CD8-positive, alpha-beta memory T cell (primary cell): ENCODE data around the gene KNDC1. TPM values are rescaled to one million over a fixed set of nuclear protein-coding genes. Genes with fewer than 3 reads are reported as not detected.
A peak's percentile ranks its signal among the peaks of the same experiment; 100 is the strongest.

Experiments used
- CTCF ChIA-PET: fragments of 350-600 bp; sonication (Branson Sonifier 250); formaldehyde crosslinking; loops from one replicate; lab custom pipeline; 2021; ENCODE audit warnings: antibody characterized with exemption; lab: Charles Lee
- POLR2A ChIA-PET: fragments of 350-600 bp; sonication (Branson Sonifier 250); formaldehyde crosslinking; loops from one replicate; lab custom pipeline; 2021; ENCODE audit warnings: antibody characterized with exemption; lab: Charles Lee
- DNase-seq, 5 donors: peaks; one replicate each; pipeline versions ENCODE4 v3.0.0 to v3.0.0-alpha.2; 2020 to 2022; ENCODE audit warnings: mixed read lengths in 1 of 5
- H3K27ac ChIP-seq: one replicate; pipeline ENCODE4 v1.7.0; 2013; ENCODE audit warnings: low read depth, mild to moderate bottlenecking, low read length, moderate library complexity
- H3K27me3 ChIP-seq: 2 replicates; pipeline ENCODE4 v1.7.0; 2013; ENCODE audit warnings: low read length, mild to moderate bottlenecking; ENCODE audit not compliant: insufficient read depth, poor library complexity, severe bottlenecking
- H3K36me3 ChIP-seq: 2 replicates; pipeline ENCODE4 v1.7.0; 2013; ENCODE audit warnings: mild to moderate bottlenecking, low read length, moderate library complexity; ENCODE audit not compliant: insufficient read depth
- H3K4me1 ChIP-seq: 2 replicates; pipeline ENCODE4 v1.7.0; 2013; ENCODE audit warnings: mild to moderate bottlenecking, low read length, moderate library complexity; ENCODE audit not compliant: insufficient read depth
- H3K4me3 ChIP-seq: 2 replicates; pipeline ENCODE4 v1.7.0; 2013; ENCODE audit warnings: mild to moderate bottlenecking, low read length
- H3K9me3 ChIP-seq: 2 replicates; pipeline ENCODE4 v1.7.0; 2013; ENCODE audit warnings: mild to moderate bottlenecking, low read length
- H3K27ac Mint-ChIP-seq, 8 donors: one replicate each; pipeline ENCODE4 v1.8.0; 2020 to 2021; ENCODE audit warnings: mixed read lengths in 8 of 8, mild to moderate bottlenecking in 6 of 8, inconsistent platforms in 3 of 8, moderate library complexity in 3 of 8
- H3K27me3 Mint-ChIP-seq, 2 donors: one replicate each; pipeline ENCODE4 v1.8.0; 2020 to 2021; ENCODE audit warnings: mixed read lengths in 2 of 2, mild to moderate bottlenecking in 1 of 2, moderate library complexity in 1 of 2
- H3K36me3 Mint-ChIP-seq, 3 donors: one replicate each; pipeline ENCODE4 v1.8.0; 2020 to 2021; ENCODE audit warnings: mixed read lengths in 3 of 3, inconsistent platforms in 1 of 3, mild to moderate bottlenecking in 1 of 3
- H3K4me1 Mint-ChIP-seq, 3 donors: one replicate each; pipeline ENCODE4 v1.8.0; 2020 to 2021; ENCODE audit warnings: mixed read lengths in 3 of 3, inconsistent platforms in 1 of 3, mild to moderate bottlenecking in 1 of 3
- H3K4me3 Mint-ChIP-seq, 7 donors: one replicate each; pipeline ENCODE4 v1.8.0; 2020 to 2021; ENCODE audit warnings: mixed read lengths in 7 of 7, mild to moderate bottlenecking in 6 of 7, moderate library complexity in 4 of 7, inconsistent platforms in 2 of 7
- H3K9me3 Mint-ChIP-seq, 5 donors: one replicate each; pipeline ENCODE4 v1.8.0; 2020 to 2022; ENCODE audit warnings: mixed read lengths in 5 of 5, mild to moderate bottlenecking in 3 of 5, moderate library complexity in 2 of 5, inconsistent platforms in 1 of 5
- polyA plus RNA-seq: library from polyadenylated mRNA; unstranded; fragments of 300-500 nt; fragmentation: Illumina TruSeq; gene quantifications from one replicate; pipeline ENCODE4 v1.2.3, GENCODE V29; 2021
- total RNA-seq, 2 experiments: library from RNA; stranded (reverse); gene quantifications; one replicate each; pipeline ENCODE4 v1.2.3, GENCODE V29; 2021

Gene KNDC1
- total and polyA plus RNA-seq, 3 experiments from 2014 or later = 0.05 TPM; not detected in 2

DNA sequence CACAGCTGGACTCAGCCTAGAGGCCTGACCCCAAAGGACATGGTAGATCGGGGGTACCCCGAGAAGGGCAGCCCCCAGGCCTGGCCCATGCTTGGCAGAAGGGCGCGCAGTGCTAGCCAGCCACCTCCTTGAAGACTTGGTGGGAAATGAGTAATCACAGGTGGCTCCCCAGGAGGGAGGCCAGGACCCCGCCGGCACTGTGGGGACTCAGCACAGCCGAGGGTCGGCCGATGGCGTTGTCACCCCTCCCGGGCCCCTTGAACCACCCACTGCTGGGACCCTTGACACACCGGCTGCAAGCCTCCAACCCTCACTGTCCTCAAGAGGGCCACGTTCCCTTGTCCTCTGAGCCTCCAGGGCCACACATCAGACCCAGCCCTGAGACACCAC, 44.6 kb upstream of the KNDC1 start:
- Histone ChIP-seq H3K27me3 (no peaks in the 10 kb centered on the region), H3K4me3 (no peak overlapping the region), H3K27ac (no peak overlapping the region), H3K4me1 (no peaks in the 10 kb centered on the region), H3K9me3 (no peaks in the 10 kb centered on the region), H3K36me3 (no peaks in the 10 kb centered on the region)
- ChIA-PET POLR2A (no interaction called here), CTCF (no interaction called here)
- H3K4me3 Mint-ChIP-seq = no peak overlapping the region
- no peaks in the 10 kb centered on the region for H3K4me1 Mint-ChIP-seq
- H3K36me3 Mint-ChIP-seq = no peaks in the 10 kb centered on the region
- peak in 1 of 5 donors; percentile 25 for DNase-seq
- peaks cover 0 to 8% of the 10 kb centered on the region in 2 donors for H3K27me3 Mint-ChIP-seq
- no peak overlapping the region for H3K27ac Mint-ChIP-seq
- H3K9me3 Mint-ChIP-seq = peaks cover 0 to 4% (median 0%) of the 10 kb centered on the region in 5 donors

DNA sequence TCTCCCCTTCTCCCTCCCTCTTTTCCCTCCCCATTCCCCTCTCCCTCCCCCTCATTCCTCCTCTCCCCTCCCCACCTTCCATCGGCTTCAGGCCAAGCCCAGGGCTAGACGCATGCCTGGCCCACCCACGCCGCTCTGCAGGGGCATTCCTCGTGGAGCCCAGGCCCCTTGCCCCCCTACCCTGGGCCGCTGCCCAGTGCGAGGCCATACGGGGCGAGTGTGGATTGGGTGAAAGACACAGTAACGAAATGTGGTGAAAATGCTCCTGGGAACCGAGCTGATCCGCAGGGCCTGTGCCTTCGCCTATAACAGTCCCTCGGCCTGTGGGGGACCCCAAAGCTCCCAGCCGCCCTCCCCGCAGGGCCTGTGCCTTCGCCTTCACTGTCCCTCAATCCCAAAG, 44.0 kb upstream of the KNDC1 start:
- H3K9me3 ChIP-seq = no peaks in the 10 kb centered on the region

DNA sequence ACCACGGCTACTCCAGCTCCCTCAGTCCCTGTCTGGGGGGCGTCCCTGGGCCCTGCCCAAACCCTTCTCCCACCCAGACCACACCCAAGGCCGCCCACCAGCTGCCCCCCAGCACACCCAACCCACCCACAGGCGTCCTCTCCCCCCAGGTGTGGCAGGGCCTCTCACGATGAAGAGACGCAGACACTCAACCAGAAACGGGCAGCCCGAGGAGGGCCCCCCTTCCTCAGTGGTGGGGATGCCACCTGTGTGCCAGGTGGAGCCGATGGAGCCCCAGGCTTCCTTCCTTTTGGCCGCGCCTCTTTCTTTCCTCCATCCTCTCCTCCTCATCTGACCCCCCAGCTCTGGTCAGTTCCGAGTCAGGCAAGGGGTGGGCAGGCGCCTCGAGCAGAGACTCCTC, 43.6 kb upstream of the KNDC1 start:
- peak in 1 of 5 donors; percentile 34 for DNase-seq
- H3K4me1 ChIP-seq = no peaks in the 10 kb centered on the region
- H3K4me3 ChIP-seq = no peak overlapping the region
- H3K27me3 ChIP-seq = no peaks in the 10 kb centered on the region
- H3K27ac Mint-ChIP-seq = no peak overlapping the region
- H3K36me3 ChIP-seq = no peaks in the 10 kb centered on the region
- no peaks in the 10 kb centered on the region for H3K4me1 Mint-ChIP-seq
- no peak overlapping the region for H3K4me3 Mint-ChIP-seq
- POLR2A ChIA-PET = no interaction called here
- no peaks in the 10 kb centered on the region for H3K36me3 Mint-ChIP-seq
- H3K27ac ChIP-seq = no peak overlapping the region
- CTCF ChIA-PET = no interaction called here
- peaks cover 0 to 4% (median 0%) of the 10 kb centered on the region in 5 donors for H3K9me3 Mint-ChIP-seq
- no peaks in the 10 kb centered on the region for H3K9me3 ChIP-seq
- peaks cover 0 to 4% of the 10 kb centered on the region in 2 donors for H3K27me3 Mint-ChIP-seq

More for the DNA sequence above, 44.0 kb upstream of the KNDC1 start:
- ChIA-PET CTCF (no interaction called here), POLR2A (no interaction called here)
- H3K27me3 Mint-ChIP-seq = peaks cover 0 to 4% of the 10 kb centered on the region in 2 donors
- H3K4me3 Mint-ChIP-seq = no peak overlapping the region
- Histone ChIP-seq H3K27me3 (no peaks in the 10 kb centered on the region), H3K27ac (no peak overlapping the region), H3K4me1 (no peaks in the 10 kb centered on the region), H3K36me3 (no peaks in the 10 kb centered on the region), H3K4me3 (no peak overlapping the region)
- no peaks in the 10 kb centered on the region for H3K4me1 Mint-ChIP-seq
- peaks cover 0 to 4% (median 0%) of the 10 kb centered on the region in 5 donors for H3K9me3 Mint-ChIP-seq
- H3K27ac Mint-ChIP-seq = no peak overlapping the region
- no peaks in the 10 kb centered on the region for H3K36me3 Mint-ChIP-seq
- DNase-seq = peak in 1 of 5 donors; percentile 33

DNA sequence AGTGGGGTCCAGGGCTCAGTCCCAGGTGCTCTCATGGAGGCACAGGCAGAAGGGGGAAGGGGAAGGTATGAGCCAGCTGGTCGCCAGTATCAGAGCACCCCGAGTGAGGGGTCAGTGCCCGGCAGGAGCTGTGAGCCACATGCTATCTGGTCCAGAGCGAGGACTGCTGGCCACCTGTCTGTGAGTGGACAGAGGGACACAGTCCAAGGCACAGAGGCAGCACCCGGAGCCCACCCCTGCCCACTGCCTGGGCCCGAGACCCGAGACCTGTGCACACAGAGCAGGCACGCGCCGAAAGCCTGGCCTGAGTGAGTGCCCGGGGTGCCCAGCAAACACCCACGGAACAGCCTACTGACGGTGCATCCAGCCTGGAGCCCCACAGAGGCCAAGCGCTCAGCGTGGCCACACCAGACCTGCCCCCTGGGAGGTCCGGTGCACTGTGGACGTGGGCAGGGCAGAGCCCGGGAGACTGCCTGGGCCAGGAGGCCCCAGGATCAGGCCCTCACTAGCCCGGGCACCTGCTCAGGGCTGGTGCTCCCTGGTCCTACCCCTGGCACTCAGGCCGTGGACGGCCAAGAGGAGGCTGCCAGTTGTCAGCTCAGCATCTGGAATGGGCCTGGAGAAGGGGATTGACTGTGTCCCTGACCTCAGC, 42.9 kb upstream of the KNDC1 start:
- no peak overlapping the region for H3K4me3 ChIP-seq
- H3K27ac ChIP-seq = no peak overlapping the region
- no peaks in the 10 kb centered on the region for H3K9me3 ChIP-seq
- Mint-ChIP-seq H3K27ac (no peak overlapping the region), H3K9me3 (peaks cover 0 to 4% (median 0%) of the 10 kb centered on the region in 5 donors), H3K36me3 (no peaks in the 10 kb centered on the region), H3K4me1 (no peaks in the 10 kb centered on the region), H3K27me3 (peaks cover 0 to under 1% of the 10 kb centered on the region in 2 donors), H3K4me3 (no peak overlapping the region)
- ChIA-PET POLR2A (no interaction called here), CTCF (no interaction called here)
- peak in 1 of 5 donors; percentile 37 for DNase-seq
- H3K27me3 ChIP-seq = no peaks in the 10 kb centered on the region
- H3K36me3 ChIP-seq = no peaks in the 10 kb centered on the region
- no peaks in the 10 kb centered on the region for H3K4me1 ChIP-seq

DNA sequence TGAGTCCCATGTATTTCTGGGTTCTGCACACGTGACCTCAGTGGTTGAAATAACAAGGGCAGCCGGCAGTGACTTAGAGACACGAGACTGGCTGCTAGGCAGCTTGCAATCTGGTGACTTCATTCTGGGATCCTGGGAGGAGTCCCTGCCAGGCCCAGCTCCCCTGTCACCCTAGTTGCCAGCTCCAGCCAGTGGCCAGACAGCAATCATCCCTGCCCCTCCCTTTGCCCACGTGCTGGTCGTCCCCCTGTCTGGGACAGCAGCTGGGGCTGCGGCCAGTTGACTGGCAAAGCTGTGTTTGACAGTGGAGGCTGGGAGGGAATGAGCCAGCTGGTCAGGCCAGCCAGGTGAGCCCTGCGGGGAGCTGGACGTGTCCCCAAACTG, 42.3 kb upstream of the KNDC1 start:
- H3K4me3 ChIP-seq = no peak overlapping the region
- Mint-ChIP-seq H3K4me3 (no peak overlapping the region), H3K27ac (no peak overlapping the region), H3K4me1 (no peaks in the 10 kb centered on the region), H3K27me3 (no peaks in the 10 kb centered on the region), H3K36me3 (no peaks in the 10 kb centered on the region), H3K9me3 (peaks cover 0 to 4% (median 0%) of the 10 kb centered on the region in 5 donors)
- H3K4me1 ChIP-seq = no peaks in the 10 kb centered on the region
- DNase-seq = no peak
- no peaks in the 10 kb centered on the region for H3K9me3 ChIP-seq
- H3K27ac ChIP-seq = no peak overlapping the region
- ChIA-PET CTCF (no interaction called here), POLR2A (no interaction called here)
- H3K36me3 ChIP-seq = no peaks in the 10 kb centered on the region
- H3K27me3 ChIP-seq = no peaks in the 10 kb centered on the region

DNA sequence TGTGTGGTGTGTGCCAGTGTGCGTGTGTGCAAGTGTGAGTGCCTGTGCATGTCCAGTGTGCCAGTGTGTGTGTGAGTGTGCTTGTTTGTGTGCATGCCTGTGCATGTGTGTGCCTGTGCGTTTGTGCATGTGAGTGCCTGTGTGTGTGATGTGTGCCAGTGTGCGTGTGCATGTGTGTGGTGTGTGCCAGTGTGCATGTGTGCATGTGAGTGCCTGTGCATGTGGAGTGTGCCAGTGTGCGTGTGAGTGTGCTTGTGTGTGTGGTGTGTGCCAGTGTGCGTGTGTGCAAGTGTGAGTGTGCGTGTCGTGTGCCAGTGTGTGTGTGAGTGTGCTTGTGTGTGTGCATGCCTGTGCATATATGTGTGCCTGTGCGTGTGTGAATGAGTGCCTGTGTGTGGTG, 38.5 kb upstream of the KNDC1 start:
- CTCF ChIA-PET = no interaction called here
- peak in 1 of 5 donors; percentile 15 for DNase-seq
- H3K4me3 ChIP-seq = no peak overlapping the region
- no peaks in the 10 kb centered on the region for H3K36me3 ChIP-seq
- POLR2A ChIA-PET = no interaction called here
- H3K27me3 ChIP-seq = no peaks in the 10 kb centered on the region
- H3K36me3 Mint-ChIP-seq = no peaks in the 10 kb centered on the region
- H3K4me1 ChIP-seq = no peaks in the 10 kb centered on the region
- H3K27me3 Mint-ChIP-seq = peaks cover 5 to 7% of the 10 kb centered on the region in 2 donors
- peaks cover 0 to 4% (median 0%) of the 10 kb centered on the region in 5 donors for H3K9me3 Mint-ChIP-seq
- peaks cover 2 to 11% (median 5%) of the 10 kb centered on the region in 3 donors for H3K4me1 Mint-ChIP-seq
- no peak overlapping the region for H3K27ac Mint-ChIP-seq
- no peak overlapping the region for H3K27ac ChIP-seq
- no peak overlapping the region for H3K4me3 Mint-ChIP-seq
- H3K9me3 ChIP-seq = no peaks in the 10 kb centered on the region

DNA sequence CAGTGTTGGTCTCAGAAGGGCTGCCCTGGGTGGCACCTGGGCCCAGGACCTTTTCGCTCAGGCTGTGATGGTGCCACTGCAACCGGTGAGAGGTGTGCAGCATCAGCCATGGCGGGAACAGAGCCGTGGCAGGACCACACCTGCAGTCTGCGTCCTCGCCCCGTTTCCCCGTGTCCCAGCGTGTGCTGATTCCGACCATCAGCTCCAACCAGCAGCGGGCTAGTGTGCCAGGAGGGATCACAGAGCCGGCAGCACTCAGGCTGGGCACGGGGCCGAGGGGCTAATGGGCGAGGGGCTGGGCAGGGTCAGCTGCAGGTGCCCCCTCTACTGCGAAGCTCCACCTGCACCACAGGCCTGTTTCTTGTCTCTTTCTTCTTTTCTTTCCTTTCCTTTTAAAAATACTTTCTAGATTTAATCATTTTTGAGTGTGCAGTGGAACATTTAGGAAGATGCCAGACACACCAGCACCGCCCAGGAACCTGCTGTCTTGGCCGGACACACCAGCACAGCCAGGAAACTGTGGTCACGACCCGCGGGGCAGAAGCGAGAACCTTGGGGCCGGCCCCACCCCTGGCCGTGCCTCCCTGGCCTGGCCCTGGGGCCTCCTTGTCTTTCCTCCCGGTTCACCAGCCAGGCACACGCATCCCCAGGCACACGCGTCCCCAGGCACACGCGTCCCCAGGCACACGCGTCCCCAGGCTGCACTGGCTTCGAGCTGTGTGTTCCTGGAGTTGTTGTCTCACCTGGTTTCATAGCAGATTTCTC, 37.7 kb upstream of the KNDC1 start:
- DNase-seq = no peak
- H3K27ac ChIP-seq = no peak overlapping the region
- no peaks in the 10 kb centered on the region for H3K36me3 ChIP-seq
- H3K4me1 ChIP-seq = no peaks in the 10 kb centered on the region
- no peak overlapping the region for H3K4me3 ChIP-seq
- Mint-ChIP-seq H3K4me1 (peaks cover 2 to 11% (median 5%) of the 10 kb centered on the region in 3 donors), H3K36me3 (no peaks in the 10 kb centered on the region), H3K9me3 (peaks cover 0 to 4% (median 0%) of the 10 kb centered on the region in 5 donors), H3K27me3 (peaks cover 5 to 7% of the 10 kb centered on the region in 2 donors), H3K4me3 (no peak overlapping the region), H3K27ac (no peak overlapping the region)
- ChIA-PET POLR2A (no interaction called here), CTCF (no interaction called here)
- no peaks in the 10 kb centered on the region for H3K27me3 ChIP-seq
- H3K9me3 ChIP-seq = no peaks in the 10 kb centered on the region

DNA sequence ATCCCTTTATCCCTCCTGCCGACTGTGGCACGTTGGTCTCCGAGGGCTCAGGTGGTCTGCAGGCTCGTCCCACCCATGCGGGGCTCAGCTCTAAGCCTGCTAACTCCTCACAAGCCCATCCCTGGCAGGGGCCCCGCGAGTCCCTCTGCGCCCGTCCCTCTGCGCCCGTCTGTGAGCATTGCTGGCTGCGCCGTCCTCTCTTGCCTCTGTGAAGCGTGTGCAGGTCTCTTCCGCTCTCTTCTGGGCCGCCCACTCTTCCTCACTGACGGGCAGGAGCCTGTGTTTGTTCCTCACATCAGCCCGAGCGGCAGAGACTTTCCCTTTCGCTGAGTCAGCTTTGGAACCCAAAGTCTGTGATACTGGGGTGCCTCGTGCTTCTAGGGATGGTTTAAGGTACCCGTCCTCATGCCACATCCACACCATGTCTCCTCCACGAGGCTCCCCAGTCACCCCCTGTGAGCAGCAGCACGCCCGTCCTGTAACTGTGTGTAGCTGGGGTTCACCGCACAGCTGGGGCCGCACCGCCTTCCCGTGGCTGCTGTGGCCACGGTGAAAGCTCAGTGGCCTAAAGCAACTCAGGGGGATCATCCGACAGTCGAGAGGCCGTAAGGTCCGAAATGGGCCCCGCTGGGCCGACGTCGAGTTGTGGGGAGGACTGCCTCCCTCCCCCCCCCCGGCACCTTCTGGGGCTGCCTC, 36.8 kb upstream of the KNDC1 start:
- Mint-ChIP-seq H3K4me3 (peak overlapping the region in 1 of 7 donors; percentile 43), H3K36me3 (no peaks in the 10 kb centered on the region), H3K9me3 (peaks cover 0 to 2% (median 0%) of the 10 kb centered on the region in 5 donors), H3K4me1 (peaks cover 2 to 11% (median 5%) of the 10 kb centered on the region in 3 donors), H3K27ac (no peak overlapping the region), H3K27me3 (peaks cover 5 to 7% of the 10 kb centered on the region in 2 donors)
- Histone ChIP-seq H3K9me3 (no peaks in the 10 kb centered on the region), H3K27ac (no peak overlapping the region), H3K4me3 (no peak overlapping the region), H3K4me1 (no peaks in the 10 kb centered on the region), H3K27me3 (no peaks in the 10 kb centered on the region), H3K36me3 (no peaks in the 10 kb centered on the region)
- POLR2A ChIA-PET = no interaction called here
- peak in 1 of 5 donors; percentile 28 for DNase-seq
- CTCF ChIA-PET = no interaction called here
